Hematopoietic multipotent progenitor cell treated with erythropoietin and hydrocortisone succinate and interleukin-3 and kit ligand, for 17 days (in vitro differentiated cells): ENCODE data around the gene PLEKHG5.
"Not testable (repeated sequence)": the region's sequence is repeated elsewhere in the genome, so short reads cannot be mapped to it uniquely, and the experiment has no call there.

Source experiments
- DNase-seq: peaks from one replicate; pipeline ENCODE4 v3.0.0-alpha.2; 2015; ENCODE audit warnings: low spot score

The PLEKHG5 gene

GRCh38 chr1:6495540-6496364 lies 4.3 kb upstream of the PLEKHG5 start:
- no peak for DNase-seq

- DNase-seq = no peak
Observed at GRCh38 chr1:6495041-6495441, 3.6 kb upstream of the PLEKHG5 start.

- DNase-seq = no peak
Observed at GRCh38 chr1:6494627-6495026, 3.2 kb upstream of the PLEKHG5 start.

GRCh38 chr1:6493834-6494223 lies 2.4 kb upstream of the PLEKHG5 start:
- DNase-seq = not testable (repeated sequence)

- DNase-seq = no peak
Observed at GRCh38 chr1:6491966-6492365, 499 bp upstream of the PLEKHG5 start.

GRCh38 chr1:6491081-6491449 lies 402 bp downstream of the PLEKHG5 start:
- DNase-seq = no peak

DNA sequence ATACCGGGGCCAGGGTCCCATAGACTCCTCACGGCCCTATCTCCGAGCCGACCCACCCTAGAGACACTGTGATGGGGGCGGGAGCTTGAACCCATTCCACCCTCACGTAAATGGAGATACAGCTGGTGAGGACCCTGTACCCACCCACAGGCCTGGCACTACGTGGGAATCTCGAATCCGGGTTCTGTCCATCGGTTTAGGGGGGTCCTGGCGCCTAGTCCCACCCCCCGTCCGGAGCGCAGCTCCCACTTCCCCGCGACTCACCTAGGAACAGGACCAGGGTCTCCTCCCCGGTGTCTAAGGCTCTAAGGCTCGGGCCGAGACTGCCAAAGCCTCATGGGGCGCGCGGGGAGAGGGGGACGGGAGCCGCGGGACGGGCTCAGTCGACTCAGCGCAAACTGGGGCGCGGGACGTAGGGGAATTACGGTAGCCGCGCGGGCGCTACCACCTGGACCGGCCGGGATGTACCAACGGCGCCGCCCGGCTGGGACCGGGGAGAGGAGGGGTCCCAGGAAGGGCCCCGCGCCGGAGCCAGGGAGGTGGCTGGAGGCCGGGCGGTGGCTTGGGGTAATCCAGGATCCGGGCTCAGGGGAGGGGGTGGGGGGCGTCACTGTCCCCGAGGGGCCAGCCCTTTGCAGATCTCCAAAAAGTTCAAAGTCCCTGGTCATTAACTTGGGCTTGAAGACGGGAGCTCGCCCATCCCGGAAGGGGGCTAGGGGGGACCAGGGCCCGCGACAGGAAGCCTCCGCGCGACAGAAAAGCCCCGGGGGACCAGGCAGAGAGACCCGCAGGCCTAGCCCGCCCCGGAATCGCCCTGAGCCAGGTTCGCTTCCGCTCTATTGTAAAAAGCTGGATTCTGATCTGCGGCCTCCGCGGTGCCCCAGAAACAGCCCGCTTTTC lies 1.0 kb downstream of the PLEKHG5 start:
- no peak for DNase-seq

DNA sequence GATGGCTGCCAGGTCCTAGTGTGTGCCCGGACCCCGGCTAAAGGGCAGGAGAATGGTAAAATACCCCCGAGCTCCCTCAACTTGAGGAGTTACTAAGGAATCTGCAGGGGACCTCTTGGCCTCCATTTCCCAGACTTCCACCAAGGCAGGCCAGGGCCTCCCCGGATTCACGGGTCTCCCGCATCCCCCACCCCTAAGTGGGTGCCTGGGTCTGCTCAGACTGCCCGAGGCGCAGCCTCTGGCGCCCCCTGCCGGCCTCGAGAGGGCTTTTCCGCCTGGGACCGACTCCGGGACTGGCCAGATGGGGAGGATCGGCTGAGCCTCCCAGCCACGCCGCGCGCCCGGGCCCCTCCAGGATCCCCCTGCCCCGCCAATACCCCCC lies 1.7 kb downstream of the PLEKHG5 start:
- peak; percentile 66 for DNase-seq

DNA sequence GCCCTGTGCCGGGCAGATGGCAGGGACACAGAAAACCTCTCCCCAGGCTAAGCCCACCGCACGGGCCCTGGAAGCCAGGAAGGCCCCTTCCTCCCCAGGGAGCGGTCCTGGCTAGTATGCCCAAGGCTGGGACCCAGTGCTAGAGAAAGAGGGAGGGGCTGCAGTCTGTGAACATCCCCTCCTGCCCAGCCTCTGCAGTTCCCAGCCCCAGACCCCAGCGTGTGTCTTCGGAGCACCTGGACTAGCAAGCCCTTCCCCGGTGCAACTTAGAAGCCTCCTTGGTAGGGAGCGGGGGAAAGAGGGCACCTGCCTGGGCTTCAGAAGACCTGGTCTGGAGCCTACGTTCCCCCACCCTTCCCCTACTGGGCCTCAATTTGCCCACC lies 2.1 kb downstream of the PLEKHG5 start:
- no peak for DNase-seq

- DNase-seq = no peak
Observed at GRCh38 chr1:6488602-6489382, 2.7 kb downstream of the PLEKHG5 start.

DNA sequence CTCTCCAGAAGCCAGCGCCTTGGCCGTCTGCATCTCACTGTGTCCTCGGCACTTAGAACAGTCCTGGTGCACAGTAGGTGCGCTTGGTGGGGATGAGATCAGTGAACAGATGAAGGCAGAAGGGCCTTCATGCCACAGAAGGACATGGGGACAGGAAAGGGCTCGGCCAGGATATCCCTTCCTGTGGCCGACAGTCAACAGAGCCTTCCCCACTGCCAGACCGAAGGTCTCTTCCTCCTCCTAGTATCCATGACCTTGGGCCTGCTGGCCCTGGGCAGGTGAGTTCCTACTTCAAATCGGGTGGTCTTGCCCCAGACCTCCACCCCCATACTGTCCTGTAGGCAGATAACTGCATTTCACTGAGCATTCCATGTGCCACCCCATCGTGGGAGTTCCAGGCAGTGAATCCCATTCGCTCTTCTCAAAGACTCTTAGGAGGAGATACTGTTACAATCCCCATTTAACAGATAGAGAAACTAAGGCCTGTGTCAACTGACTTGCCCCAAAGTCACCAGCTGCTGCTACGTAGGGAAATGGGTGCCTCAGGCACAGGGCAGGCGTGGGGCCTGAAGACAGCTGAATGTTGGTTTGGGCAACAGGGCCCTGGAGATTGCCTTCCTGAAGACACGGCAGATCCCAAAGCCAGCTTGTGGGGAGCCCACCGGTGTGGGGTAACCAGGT lies 3.5 kb downstream of the PLEKHG5 start:
- no peak for DNase-seq

DNA sequence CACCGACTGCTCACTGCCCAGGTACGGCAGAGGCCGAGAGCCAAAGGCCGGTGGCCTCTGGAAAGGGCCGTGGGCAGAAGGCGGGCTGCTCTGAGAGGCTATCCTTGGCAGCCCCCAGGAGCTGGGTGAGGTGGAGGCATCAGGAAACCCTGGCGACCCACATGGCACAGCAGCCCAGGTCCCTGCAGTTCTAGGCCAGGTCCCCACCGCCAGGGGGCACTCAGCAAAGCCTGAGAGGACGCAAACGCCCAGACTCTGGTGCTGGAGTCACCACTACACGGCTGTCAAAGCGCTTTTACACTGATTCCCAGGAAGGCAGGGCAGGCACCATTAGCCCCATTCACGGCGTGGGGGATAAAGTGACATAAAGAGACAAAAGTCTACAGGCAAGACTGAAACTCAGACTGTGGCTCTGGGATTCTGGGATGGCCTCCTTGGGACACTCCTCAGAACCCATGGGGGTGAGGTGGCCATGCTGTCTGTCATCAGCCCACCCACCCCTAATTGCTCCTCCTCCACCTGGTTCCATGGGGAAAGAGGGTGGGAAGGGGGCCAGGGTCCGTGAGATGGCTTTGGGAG lies 4.9 kb downstream of the PLEKHG5 start:
- DNase-seq = peak; percentile 80

DNA sequence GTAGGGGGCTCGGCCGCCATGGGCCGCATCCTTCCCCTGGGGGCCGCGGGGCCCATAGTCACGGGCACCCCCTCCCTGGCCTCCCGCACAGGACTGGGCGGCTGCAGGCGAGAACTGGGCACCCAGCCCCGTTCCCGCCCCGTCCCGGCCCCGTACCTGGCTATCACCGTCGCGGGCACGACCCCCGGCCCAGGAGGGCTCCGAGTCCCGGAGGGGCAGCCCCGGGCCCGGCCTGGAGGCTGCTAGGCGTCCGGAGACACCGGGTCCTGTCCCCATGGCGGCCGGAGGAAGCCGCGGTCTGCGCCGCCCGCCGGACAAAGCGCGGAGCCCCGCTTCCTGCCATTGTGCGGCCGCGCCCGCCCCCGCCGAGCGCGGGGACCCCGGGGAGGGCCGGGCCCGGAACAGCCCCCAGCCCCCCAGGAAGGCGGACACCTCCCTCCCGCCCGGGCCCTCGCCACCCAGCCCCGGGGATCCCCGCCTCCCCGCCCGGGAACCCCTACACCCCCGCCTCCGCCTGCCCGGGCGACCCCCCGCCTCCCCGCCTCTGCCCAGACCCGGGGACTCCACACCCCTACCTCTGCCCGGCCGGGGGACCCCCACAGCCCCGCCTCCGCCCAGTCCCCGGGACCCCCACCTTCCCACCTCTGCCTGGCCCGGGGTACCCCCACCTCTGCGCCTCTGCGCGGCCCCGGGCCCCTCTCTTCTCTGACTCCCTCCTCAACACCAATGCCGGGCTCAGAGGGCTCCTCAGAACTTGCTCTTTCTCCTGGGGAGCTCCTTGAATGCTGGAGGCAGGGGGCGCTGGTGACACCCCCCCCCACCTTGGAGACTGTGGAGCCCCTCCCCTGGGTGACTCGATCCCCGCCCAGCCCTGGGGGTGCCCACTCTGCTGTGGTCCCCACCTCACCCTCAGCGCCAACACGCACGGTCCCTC lies 6.0 kb downstream of the PLEKHG5 start:
- DNase-seq = no peak

DNA sequence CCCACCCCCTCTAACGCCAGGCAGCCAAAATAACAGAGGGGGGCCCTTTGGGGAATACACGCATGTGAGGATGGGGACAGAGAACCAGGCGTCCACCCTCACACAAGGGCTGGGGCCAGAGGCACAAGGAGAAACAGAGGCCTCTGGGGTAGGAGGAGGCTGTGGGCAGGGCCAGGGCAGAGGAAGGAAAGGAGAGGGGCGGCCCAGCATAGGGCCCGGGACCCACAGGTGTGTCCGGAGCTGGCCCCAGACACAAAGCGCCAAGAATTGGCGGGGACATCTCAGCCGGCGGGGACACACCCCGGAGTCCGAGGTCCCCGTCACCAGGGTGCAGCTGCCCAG lies 6.7 kb downstream of the PLEKHG5 start:
- DNase-seq = no peak

- no peak for DNase-seq
Observed at GRCh38 chr1:6483761-6484117, 7.7 kb downstream of the PLEKHG5 start.

GRCh38 chr1:6483017-6483760 lies 8.3 kb downstream of the PLEKHG5 start:
- no peak for DNase-seq

GRCh38 chr1:6481820-6482219 lies 9.6 kb downstream of the PLEKHG5 start:
- no peak for DNase-seq

GRCh38 chr1:6477039-6477820 lies 14.2 kb downstream of the PLEKHG5 start:
- DNase-seq = no peak

DNA sequence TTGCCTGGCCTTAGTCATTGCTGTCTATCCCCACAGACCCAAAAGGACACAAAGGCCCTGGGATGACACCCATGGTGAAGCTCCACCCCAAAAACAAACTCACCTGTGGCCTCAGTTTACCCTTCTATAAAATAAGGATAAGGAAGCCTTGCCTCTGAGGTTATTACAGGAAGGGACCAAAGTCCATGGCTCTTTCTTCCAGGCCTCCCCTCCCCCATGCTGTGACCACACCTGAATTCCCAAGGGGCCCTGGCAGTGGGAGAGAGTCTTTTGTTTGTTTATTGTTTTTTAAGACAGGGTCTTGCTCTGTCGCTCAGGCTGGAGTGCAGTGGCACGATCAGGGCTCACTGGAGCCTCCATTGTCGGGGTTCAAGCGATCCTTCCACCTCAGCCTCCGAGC lies 15.0 kb downstream of the PLEKHG5 start:
- DNase-seq = no peak
